ENCODE data around the gene PRKG1.
"Not testable (repeated sequence)": the region's sequence is repeated elsewhere in the genome, so short reads cannot be mapped to it uniquely, and the experiment has no call there.

Gene PRKG1

DNA sequence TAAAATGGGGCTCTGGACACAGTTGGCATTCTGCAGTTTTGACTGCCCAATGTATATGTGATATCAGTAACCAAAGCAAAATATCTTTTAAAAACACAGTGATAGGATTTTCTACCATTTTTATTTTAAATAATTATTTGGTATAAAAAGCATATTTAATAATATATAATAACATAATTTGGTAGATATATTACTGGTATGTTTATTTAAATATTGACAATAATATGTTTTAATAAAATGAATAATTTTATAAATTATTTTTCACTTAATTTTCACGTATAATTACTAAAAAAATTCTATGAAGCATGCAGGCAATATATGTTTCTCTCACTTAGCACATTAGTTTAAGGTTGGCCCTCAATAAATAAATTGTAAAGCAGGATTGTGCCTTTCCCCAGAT lies 269.1 kb downstream of the PRKG1 start:
- no peak for DNase-seq

DNA sequence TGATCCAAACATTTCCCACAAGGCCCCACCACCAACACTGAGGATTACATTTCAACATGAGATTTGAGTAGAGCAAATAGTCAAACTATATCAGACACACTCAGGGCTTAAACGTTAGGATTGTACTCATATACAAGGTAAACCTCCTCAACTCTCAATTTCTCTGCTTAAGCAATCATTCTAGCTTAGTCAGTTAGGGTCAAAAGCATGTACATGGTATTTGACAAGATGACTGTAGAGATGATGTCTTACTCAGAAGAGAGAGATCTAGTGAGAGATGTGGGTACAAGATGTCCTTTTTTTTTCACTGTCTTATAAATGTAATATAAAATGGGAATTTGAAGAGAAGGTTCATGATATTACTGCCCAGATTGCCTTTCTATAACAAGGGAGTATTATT lies 270.1 kb downstream of the PRKG1 start:
- no peak for DNase-seq

DNA sequence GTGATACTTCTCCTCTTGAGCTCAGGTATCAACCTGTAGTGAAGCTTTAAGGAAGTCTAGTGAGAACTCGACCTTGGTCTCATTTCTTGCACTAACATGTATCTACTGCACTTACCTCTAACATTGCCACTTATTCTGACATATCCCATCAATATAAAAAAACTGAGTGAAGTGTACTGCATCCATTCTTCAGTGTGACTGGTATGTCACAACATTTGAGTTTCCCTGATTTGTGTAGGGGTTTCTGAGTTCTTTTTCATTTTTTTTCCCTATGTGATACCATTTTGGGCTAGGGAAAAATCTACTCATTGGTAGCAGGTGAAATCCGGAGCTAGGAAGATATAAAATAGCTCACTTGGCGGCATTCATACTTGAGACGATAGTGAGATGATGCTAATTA lies 274.3 kb downstream of the PRKG1 start:
- DNase-seq, result no peak

DNA sequence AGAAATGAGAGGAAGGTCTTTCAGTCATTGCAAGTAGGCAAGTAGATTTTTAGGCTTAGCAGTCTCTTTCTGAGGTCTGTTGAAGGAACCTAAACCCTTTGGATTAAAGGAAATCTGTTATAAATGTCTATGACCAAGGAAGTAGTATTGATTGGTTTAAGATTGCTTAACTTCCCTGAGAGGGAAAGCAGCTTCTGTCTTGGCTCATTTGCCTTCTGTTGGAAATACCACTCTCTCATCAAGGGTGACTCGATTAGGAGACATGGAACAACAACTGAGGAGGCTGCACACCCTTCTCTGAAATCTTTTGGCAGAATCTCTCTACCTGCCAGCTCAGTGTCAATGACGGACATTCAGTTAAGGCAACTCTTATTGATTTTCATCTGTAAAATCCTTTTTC lies 282.9 kb downstream of the PRKG1 start:
- DNase-seq, result no peak

DNA sequence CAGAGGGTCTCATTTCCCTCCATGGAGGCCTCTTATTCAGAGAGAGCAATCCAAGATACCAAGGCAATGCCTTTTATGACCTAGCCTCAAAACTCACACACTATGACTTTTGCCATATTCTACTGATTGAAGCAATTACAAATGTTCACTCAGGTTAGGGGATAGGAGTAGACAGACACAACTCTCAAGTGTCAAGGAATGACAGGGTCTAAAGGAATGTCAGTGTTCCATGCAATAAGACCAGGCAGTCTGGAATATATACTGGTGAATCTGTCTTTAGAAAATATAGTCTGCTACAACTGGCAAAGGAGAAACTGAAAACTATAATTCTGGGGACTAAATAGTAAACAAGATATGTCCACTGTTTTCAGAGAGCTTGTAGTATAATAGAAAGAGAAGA lies 283.9 kb downstream of the PRKG1 start:
- no peak for DNase-seq

DNA sequence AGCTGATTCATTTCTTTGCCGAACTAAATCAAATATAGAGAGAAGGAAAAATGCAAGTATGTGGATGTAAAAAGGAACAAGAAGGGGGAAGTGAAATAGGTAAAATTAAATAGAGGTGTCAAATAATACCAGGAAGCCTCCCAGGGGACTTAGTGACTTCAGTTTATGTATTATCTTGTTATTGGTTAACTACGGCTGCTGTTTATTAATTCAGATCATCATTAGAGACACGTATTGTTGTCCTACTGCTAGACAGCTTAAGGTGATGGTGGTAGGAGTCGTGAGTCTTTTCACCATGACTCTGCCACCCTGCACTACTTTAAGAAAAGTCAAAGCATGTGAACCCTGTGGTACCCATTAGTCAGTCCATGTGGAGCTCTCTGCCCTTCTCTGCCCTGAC lies 289.1 kb downstream of the PRKG1 start:
- no peak for DNase-seq

DNA sequence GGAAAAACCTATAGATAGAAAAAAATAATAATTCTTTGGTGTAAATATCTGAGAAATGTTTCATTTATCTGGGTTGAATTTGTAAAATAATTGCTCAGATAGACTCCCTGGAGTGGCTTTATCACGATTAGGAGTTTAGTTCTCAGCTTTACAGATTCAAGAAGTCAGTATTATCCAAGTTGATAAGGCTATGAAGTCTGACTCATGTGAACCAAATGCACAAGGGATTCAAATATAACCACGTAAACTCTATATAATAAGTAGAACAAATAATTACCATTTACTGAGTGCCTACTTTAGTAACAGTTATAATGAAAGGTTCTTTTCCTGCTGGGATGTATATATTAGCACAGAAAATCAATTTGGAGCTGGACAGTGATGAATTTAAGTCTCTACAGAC lies 290.4 kb downstream of the PRKG1 start:
- no peak for DNase-seq

DNA sequence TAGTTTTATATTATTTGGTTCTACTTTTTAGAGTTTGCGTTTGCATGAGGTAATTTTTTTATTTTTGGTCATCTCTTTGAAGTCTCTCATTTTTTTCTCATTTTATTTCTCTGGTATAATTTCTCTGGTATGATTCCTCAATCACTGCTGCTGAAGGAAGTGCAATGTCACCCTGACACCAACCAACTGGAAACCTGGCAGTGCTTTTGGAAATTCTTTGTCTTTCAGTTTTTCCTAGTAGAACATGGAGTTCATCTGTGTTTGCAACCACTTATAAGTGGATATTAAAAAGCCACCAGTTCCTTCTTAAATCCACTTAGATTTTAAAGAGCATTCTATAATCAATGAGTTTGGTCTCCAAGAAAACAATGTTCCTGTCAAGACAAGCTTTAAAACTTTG lies 291.8 kb downstream of the PRKG1 start:
- no peak for DNase-seq

DNA sequence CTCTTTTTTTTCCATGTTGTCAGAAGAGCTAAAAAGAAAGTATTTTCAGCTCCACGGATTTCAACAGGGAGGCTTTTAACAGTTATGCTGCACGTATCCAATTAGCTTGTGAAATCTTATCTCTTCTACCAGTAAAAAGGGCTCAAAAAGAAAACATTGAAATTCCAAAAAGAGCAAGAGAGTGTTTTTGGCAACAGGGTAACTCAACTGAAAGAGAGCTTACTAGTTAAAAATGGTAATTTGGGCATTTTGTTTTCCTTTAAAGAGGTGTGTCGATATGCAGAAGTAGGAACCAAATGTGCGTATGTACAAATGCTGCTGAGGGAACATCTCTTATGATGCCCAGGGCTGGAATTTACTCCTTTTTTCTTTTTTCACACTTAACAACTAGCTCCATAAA lies 292.8 kb downstream of the PRKG1 start:
- DNase-seq, result no peak

DNA sequence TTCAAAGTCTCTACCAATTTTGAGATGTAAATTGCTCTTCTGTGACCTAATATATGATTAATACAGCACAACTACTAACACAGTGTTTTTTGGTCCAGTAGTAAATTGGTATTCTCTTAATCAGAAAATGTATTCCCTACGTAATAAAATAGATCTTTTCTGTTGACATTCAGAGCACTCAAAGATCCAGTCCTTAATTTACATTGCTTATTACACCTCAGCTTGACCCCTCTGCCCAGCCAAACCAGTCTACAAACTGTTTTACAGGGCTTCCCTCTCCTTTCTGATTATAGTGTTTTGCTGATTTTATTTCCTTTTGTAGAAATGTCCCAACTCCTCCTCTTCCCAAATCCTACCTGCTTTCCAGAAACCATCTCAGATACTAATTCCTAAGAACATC lies 293.4 kb downstream of the PRKG1 start:
- DNase-seq, result no peak

DNA sequence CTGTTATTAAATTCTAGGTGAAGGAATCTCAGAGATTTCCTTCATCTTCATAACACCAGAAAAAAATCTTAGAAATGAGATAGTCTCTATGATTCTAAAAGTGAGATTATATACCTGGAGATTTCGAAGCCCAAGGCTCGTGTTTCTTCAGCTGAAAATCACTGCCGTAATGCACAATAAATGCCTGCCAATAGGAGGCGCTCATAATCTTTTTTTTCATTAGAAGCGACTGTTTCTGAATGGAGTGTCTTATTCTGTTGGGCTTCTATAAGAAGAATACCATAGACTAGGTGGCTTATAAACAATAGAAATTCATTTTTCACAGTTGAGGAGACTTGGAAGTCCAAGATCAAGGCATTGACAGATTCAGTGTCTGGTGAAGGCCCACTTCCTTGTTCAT lies 294.7 kb downstream of the PRKG1 start:
- no peak for DNase-seq

DNA sequence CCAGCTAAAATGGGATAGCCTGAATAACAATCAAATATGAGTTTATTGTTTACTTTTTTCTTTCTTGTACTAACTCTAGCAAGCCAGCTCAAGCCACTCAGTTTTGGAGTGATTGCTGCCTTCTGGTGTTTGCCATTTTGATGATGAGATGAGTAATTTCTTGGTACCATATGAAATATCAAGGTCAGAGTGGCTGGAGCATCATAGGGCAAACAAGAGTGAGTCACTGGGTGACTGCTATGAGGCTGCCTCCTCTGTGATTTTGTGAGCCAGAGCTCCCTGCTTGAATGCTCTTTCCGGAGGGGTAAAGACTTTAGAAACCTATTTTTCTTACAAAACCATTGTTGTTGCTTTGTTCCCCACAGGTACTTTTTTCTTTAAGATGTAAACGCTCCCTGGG lies 295.6 kb downstream of the PRKG1 start:
- no peak for DNase-seq

DNA sequence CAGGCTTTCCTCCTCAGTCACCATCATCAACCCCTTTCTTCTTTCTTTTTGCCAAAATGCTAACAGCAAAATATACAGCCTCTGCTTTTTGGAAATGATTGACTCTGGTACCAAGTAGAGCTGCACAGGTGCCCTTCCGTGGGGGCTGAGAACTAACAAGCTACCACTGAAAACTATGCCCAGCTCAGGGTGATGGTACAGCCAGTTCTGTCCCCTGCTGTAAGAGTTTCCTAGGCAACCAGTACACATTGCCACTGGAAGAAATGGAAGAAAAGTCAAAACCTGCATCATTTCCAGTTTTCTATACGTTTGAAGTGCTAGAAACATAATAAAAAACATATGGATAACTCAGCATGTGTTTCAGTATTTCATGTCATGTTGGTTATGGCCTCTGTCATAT lies 297.5 kb downstream of the PRKG1 start:
- no peak for DNase-seq

DNA sequence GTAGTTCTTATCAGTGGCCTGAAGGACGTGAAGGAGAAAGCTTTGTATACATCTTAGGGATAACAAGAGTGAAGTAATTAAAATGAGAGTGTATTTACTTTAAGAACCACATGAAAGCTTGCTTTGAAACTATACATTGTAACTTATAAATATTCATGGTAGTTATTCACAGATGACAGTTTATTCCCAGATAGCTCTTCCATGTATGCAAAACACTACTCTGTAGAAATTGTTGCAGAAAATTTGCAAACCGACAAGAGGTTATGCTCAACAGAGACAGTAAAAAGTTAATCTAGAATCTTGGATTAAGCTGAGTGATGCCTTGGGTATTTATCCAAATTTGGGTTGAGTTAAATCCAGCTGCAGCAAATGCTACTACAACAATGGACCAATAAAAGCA lies 301.5 kb downstream of the PRKG1 start:
- no peak for DNase-seq

DNA sequence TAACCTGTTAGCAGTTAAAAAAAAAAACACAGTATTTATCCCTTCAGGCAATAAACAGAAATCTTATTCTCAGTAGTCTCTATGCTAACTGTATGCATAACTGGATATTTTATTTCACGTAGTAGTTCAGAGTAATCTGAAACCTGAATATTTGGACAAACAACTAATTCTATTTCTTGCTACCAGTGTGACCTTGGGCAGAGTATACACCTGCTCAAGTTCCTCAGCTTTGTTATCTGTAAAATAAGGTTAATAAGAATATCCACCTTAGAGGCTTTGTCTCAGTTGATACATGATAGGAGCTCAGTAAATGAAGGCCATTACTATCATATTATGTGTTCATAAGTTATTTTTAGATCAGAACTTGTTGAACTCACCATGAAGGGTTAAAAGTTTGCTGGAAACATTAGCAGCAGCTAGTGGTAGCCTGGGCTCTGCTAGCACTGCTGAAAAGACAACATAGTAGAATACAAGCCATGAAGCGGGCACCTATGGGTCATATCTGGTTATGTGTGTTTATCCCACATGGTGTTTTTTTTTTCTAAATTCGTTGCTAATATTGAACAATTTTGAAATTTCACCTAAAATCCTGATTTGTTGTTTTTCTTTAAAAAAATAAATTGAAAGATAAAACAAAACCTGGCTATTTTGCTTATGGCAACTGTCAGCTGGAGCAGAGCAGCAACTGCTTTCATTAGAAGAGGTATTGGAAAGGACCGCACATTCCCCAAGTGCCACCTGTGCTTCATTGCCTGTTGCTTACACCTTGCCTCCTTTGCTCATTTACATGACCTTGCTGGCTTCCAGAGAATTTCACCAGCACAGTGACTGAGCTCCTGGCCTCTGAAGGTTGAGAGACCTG lies 303.0 kb downstream of the PRKG1 start:
- DNase-seq, result no peak

DNA sequence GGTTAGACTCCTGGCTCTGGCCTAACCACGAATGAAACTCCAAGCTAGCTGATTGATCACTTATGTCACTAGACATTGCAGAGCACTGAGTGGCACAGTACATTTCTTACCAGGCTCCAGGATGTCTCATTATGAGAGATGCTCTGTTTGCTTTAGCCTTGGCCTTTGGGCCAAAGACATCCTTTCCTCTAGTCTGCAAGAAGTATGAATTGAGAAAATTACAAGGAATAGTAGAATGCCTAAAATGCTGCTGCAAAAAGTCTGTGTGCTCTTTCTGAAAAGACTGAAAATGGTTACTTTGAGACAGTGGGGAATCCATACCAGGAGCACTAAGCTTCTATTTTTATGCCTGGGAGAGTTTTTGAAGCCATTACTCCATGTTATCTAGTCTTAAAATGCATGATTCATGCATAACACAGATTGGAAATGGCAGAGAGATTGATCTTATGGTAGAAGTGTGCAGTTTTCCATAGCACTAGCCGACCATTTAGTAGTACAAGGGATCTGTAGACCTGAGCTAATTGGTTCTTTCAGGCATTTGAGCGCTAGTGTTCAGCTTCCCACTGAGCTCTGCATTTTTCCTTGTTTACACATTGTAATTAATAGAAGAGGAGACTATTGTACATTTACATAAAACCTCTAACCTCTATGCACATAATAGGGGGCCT lies 303.8 kb downstream of the PRKG1 start:
- DNase-seq, result no peak

DNA sequence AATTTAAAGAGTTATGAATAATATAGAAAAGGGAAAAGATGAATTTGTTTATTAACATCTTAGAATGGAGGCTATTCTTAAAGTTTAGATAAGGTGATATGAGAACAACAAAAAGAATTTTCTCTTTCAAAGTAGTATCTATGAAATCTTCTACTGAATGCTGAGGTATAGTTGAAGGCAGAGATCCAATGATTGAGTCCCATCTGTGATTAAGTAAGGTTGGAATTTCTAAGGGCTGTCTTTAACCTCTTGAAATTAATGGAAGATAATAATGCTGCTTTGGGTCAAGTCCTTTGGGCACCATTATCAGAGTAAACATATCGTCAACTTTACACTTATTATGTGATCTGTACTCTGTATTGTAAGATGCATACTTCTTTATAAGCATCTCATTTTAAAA lies 307.9 kb downstream of the PRKG1 start:
- no peak for DNase-seq

DNA sequence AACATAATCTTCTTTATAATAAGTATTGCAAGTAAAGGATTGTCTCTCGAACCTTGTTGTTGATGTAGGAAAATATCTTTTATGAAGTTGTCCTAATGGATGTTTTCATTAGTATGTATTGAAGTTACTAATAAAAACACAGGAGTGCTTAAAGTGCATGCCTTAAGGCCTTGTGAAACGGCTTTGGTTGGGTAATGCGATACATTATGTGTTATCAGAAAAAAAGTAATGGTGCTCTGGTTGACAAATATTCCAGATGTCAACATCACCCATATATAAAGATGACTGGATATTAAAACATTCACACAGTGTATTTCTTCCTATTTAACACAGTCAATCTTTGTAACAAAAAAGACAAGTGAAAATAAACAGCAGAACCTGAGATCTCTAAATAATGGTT lies 310.7 kb downstream of the PRKG1 start:
- DNase-seq, result no peak

DNA sequence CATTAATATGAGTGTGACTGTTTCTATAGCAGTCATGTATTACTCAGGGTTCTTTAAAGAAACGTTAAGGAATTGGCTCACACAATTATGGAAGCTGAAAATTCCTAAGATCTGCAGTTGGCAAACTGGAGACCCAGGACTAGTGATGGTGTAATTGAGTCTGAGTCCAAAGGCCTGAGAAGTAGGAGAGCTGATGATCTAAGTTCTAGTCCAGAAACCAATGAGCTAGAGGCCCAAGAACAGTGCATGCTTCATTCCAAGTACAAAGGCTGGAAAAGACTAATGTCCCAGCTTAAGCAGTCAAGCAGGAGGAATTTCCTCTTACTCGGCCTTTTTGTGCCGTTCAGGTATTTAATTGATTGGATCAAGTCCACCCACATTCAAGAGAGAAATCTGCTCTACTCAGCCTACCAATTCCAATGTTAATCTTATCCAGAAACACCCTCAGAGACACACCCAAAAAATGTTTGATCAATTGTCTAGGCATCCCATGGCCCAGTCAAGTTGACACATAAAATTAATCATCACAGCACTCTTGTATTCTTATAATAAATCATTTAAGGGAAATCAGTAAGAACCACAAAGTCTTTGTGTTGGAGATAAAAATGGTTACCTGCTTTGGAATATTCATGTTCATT lies 312.1 kb downstream of the PRKG1 start:
- no peak for DNase-seq

DNA sequence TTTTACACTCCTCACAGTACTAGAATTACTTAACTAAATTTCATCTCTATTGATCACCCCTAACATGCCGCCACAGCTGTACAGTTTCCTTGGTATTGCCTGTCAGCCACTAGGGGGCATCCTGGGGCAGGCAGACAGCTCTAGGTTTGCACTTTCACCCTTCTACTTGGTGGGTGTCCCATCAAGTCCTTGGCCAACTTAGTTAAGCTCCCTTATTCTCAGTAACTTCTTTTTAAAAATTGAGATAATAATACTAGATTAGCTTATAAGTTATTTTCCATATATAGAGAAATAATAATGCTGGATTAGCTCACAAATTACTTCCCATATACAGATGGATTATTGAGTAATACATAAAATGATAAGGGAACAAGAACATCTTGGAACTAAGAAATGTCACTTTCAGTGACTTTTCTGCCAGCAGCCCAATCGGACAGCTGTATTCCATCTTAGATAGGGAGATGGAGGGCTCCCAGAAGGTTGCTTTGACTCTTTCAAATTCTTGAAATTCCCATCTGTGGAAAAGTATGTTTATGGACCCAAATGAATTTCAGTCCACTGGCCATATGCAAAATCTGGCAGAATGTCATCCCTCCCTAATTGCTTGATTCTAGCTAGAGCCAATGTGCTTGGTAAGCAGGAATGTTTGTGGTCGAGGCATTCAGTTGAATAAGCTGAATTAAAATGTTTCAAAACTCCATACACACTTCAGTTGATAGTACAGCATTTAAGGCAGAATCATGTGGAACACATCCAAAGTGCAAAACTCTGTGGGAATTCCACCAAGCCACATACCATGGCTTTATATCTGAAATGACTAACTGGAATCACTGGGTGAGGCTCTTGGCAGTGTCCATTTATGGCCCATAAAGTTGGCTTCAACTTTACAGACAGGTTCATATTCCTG lies 315.4 kb downstream of the PRKG1 start:
- peak in 1 of 2 experiments; percentile 9 for DNase-seq

DNA sequence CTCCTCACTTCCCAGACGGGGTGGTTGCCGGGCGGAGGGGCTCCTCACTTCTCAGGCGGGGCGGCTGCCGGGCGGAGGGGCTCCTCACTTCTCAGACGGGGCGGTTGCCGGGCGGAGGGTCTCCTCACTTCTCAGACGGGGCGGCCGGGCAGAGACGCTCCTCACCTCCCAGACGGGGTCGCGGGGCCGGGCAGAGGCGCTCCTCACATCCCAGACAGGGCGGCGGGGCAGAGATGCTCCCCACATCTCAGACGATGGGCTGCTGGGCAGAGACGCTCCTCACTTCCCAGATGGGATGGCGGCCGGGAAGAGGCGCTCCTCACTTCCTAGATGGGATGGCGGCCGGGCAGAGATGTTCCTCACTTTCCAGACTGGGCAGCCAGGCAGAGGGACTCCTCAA lies 318.7 kb downstream of the PRKG1 start:
- DNase-seq, result not testable (repeated sequence)

DNA sequence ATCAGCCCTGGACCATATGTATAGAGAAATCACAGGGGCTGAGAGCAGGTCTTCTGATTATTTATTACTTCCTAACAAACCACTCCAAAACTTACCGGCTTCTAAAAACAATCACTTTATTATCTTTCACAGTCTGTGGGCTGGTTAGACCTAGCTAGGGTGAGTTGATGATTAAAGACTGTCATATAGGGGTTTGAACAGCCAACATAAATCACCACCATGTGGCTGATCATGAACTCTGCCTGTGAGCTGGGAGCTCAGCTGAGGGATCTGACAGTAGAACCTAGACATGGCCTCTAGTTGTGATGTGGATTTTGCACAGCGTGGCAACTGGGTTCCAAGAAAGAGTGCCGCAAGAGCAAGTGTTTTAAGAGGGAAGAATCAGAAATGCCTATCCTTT lies 319.8 kb downstream of the PRKG1 start:
- no peak for DNase-seq

DNA sequence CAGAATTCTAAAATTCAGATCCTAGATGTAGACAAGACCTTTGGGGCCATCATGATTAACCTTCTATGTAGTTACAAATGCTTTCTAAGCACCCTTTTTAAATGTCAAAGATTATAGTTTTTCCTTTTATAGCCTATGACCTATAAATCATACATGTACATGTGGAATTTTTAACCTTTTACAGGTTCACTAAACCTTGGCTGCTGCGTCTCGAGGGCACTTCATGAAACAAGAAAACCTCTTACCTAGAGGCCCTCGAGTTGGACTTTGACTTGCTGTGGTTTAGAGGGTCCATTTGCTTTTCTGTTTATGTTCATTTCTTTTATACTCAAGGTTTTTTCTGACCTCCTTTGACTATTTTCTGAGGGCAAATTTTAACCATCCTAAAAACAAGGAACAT lies 323.0 kb downstream of the PRKG1 start:
- no peak for DNase-seq
